ENCODE results near the gene FOXG1. TPM values are rescaled to one million over a fixed set of nuclear protein-coding genes. Genes with fewer than 3 reads are reported as not detected.

FOXG1 gene
- total RNA-seq, 1 donor from 2014 or later = 0.06 TPM

DNA sequence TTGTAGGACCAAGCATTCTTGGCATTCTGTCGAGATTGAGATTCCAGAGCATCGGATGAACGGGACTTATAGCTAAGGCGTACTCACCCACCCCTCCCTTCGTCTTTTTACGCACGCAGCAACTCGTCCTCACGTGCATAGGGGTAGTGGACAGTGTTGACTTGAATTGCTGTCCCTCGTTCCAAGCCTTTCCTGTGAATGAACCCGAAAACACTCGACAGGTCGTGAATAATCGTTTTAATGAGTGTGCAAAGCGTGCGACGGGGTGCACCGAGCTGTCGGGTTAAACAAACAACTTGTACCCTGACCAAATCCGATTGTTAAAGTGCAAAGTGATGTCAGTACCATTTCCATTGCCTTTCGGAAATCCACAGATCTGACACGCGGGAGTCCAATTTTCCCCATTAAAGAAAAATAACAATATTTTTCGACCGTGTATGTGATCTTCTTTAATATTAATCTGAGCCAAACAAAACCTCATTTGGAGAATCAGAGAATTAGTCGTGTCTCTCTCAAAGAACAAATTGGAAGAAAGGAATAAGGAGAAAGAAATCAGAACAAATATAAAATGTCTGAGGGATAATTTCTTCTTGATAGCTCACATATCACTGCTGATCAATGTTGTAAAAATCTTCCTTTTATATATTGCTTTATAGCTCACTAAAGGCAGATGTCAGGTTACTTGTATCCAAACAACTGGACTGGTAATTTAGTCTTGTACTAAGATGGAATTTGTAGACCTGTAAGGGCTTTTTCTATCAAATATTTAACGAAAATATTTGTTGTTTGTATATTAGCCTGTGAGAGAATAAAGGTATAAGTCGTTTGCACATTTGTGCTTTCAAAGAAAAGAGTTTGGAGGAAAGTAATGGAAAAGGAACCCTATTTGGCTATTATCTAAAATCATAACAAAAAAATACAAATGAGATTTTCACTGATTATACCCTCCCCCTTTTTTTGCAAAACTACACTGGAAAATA lies 11.8 kb downstream of the FOXG1 start:
- no peak overlapping the region for H3K4me3 ChIP-seq (ENCODE audit: low read depth, low read length)
- no peak for DNase-seq (ENCODE audit: low read depth)
- no peak for TF ChIP-seq CTCF (conservative IDR thresholded peaks at IDR 0.05; ENCODE audit: low read depth, low read length)

DNA sequence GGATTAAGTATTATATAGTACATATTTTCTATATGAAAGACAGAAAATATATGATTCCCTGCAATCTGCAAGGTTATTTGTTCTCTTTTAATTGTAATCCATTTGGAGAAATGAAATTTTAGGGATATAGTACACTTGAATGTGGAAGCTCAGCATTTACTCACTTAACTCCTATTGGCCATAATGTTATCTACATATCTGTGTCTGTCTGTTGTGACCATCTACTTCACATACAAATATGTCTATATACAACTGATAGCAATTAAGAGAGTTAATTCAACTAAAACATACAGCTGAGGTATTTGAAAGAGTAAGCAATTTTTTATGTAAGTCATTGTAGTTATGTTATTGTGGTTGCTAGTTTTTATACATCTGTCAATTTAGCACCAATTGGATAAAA lies 12.9 kb downstream of the FOXG1 start:
- DNase-seq (ENCODE audit: low read depth) = no peak
- TF ChIP-seq CTCF (conservative IDR thresholded peaks at IDR 0.05; ENCODE audit: low read depth, low read length) = no peak
- H3K4me3 ChIP-seq (ENCODE audit: low read depth, low read length) = no peak overlapping the region

DNA sequence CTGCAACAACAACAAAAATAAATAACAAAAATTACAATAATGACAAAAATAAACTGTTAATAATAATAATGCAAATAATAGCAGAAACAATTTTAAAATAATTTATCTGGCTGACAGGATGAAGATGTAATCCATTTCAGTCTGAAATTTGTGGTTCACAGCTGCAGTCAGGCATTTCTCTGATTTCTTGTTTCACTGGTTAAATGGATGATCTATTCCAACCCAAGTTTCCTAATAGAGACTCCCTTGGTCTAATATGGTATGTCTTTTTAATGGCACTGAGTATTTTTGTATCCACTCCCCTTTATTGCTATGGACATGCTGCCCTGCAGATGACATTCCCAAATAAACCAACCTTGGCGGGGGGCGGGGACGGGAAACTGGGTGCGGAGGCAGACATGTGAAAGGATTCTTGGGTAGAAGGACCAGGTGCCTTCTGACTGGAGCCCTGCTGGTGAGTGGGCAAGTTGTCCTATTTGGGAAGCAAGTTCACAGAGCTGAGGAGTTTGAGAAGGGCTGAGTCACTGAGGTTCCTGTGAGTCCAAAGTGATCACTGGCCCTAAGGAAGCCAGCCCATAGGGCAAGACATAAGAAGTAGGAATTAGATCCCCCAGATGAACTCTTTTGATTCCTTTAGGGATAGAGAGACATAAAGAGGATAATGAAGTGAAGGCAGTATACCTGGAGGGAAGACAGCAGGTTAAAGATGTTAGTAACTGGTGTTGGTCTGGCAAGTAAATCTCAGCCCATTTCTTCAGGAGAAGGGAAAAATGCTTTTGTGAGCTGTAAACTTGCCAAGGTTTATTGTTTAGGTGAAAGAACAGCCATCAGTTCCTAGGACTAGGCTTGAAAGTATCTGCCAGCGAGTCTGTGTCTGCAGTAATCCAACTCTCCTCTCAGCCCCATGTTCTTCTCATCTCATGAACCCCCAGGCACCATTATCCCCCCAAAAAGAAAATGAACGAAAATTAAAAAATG lies 14.5 kb downstream of the FOXG1 start:
- TF ChIP-seq CTCF (conservative IDR thresholded peaks at IDR 0.05; ENCODE audit: low read depth, low read length) = no peak
- H3K4me3 ChIP-seq (ENCODE audit: low read depth, low read length) = no peak overlapping the region
- no peak for DNase-seq (ENCODE audit: low read depth)

DNA sequence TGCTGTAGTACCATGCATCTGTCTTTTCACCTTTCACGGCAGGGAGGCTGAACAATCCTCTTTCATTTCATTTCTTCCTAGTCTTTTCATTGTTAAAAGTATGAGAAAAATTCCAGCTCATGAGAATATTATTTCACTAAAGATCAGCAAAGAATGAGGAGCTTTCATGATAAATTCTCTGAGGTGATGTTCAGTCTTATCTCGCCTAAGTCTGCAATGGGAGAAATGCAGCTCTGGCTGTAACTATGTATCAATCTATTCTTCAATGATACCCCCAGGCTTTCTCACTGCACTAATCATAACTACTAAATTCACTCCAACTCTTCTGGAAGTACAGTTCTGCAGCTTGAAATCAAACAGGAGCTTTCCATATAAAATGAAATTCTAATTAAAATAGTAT lies 15.7 kb downstream of the FOXG1 start:
- DNase-seq (ENCODE audit: low read depth) = no peak
- H3K4me3 ChIP-seq (ENCODE audit: low read depth, low read length) = no peak overlapping the region
- no peak for TF ChIP-seq CTCF (conservative IDR thresholded peaks at IDR 0.05; ENCODE audit: low read depth, low read length)

GRCh38 chr14:28783664-28784063 lies 17.1 kb downstream of the FOXG1 start:
- H3K4me3 ChIP-seq (ENCODE audit: low read depth, low read length) = no peak overlapping the region
- no peak for DNase-seq (ENCODE audit: low read depth)
- TF ChIP-seq CTCF (conservative IDR thresholded peaks at IDR 0.05; ENCODE audit: low read depth, low read length) = no peak

DNA sequence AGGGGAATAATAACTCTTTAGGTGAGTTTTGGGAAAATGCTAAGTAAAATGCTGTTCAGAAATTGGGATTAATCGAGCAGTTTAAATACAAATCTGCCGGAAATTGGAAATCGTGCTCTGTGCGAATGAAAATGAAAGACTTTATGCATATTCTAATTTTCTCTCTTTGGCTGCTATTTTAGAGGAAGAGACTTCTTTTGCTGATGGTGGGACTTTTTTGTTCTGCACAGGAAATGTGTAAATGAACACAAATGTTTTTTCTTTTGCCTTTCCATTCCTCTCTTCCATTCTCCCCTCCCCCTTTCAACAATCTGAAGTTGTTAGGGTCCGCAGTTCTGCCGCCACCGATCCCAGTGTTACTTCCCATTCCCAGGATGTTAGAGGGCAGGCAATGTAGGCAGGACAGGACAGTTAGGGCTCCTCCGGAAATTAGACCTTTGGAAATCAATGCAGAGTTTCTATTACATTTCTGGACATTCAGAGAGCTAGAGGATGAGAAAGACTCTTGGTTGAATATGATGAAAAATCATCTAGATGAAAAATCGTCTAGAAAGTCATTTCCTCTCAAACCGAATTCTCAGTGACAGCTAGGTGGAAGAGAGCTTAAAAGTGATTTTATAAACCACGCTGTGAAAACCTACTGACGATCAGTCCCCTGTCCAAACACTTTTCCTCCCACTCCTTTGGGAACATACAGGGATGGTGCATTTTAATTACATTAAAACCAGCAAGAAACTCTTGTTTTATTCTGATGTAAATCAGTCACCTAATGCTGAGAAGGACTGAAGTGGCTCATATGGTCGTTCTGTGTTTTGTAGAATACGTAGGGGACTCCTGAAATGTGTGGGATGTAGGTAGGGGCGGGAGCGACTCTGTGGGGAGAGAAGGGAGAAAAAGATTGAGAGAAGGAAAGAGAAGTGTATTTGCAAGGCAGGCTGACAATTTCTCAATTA lies 17.8 kb downstream of the FOXG1 start:
- no peak overlapping the region for H3K4me3 ChIP-seq (ENCODE audit: low read depth, low read length)
- TF ChIP-seq CTCF (conservative IDR thresholded peaks at IDR 0.05; ENCODE audit: low read depth, low read length) = no peak
- no peak for DNase-seq (ENCODE audit: low read depth)

All from epithelial cell of proximal tubule (primary cell).